ENCODE data around the gene ANKS1B.

The ANKS1B gene

GRCh38 chr12:98691351-98691750 lies 1293.4 kb downstream of the ANKS1B start:
- no peak for DNase-seq

- DNase-seq: no peak
Measured at GRCh38 chr12:98686603-98687002, 1298.1 kb downstream of the ANKS1B start.

Data from eye (tissue), 1 donor.